Trophoblast cell (in vitro differentiated cells and primary cell): ENCODE measurements around the gene ALK.

Experiments used
- DNase-seq, 2 donors: peaks; one replicate each; pipeline ENCODE4 v3.0.0-alpha.2; 2016
- H2AFZ ChIP-seq: 2 replicates; pipeline ENCODE4 v1.6.1; 2013; ENCODE audit warnings: low read length, moderate library complexity, mild to moderate bottlenecking; ENCODE audit not compliant: insufficient read depth, poor library complexity
- H2AK5ac ChIP-seq: 2 replicates; pipeline ENCODE4 v1.6.1; 2013; ENCODE audit warnings: mild to moderate bottlenecking, low read length
- H2BK120ac ChIP-seq: 2 replicates; pipeline ENCODE4 v1.6.1; 2013; ENCODE audit warnings: low read length, mild to moderate bottlenecking, moderate library complexity; ENCODE audit not compliant: insufficient read depth, poor library complexity
- H2BK12ac ChIP-seq: 2 replicates; pipeline ENCODE4 v1.6.1; 2013; ENCODE audit warnings: mild to moderate bottlenecking, low read length, moderate library complexity
- H2BK5ac ChIP-seq: 2 replicates; pipeline ENCODE4 v1.6.1; 2013; ENCODE audit warnings: low read length, low read depth, moderate library complexity, mild to moderate bottlenecking; ENCODE audit not compliant: poor library complexity
- H3K14ac ChIP-seq: 2 replicates; pipeline ENCODE4 v1.6.1; 2013; ENCODE audit warnings: mild to moderate bottlenecking, low read length
- H3K18ac ChIP-seq: 2 replicates; pipeline ENCODE4 v1.6.1; 2013; ENCODE audit warnings: mild to moderate bottlenecking, low read length
- H3K23ac ChIP-seq: 2 replicates; pipeline ENCODE4 v1.6.1; 2013; ENCODE audit warnings: low read length
- H3K27ac ChIP-seq: 2 replicates; pipeline ENCODE4 v1.5.1; 2013; ENCODE audit warnings: low read depth, mild to moderate bottlenecking, inconsistent platforms, low read length, moderate library complexity
- H3K27me3 ChIP-seq: 2 replicates; pipeline ENCODE4 v1.6.1; 2013; ENCODE audit warnings: inconsistent platforms, mild to moderate bottlenecking, low read length, moderate library complexity; ENCODE audit not compliant: insufficient read depth
- H3K36me3 ChIP-seq, 2 experiments: 1 replicate in 1 of 2; 2 replicates in 1 of 2; pipeline ENCODE4 v1.6.1; 2013; ENCODE audit warnings: low read length in 2 of 2, mild to moderate bottlenecking in 2 of 2, moderate library complexity in 1 of 2; ENCODE audit not compliant: insufficient read depth in 2 of 2, control insufficient read depth in 1 of 2
- H3K4ac ChIP-seq: 2 replicates; pipeline ENCODE4 v1.6.1; 2013; ENCODE audit warnings: low read depth, mild to moderate bottlenecking, low read length, moderate library complexity
- H3K4me1 ChIP-seq, 2 experiments: 1 replicate in 1 of 2; 2 replicates in 1 of 2; pipeline ENCODE4 v1.6.1; 2013; ENCODE audit warnings: low read length in 2 of 2, mild to moderate bottlenecking in 2 of 2, moderate library complexity in 1 of 2; ENCODE audit not compliant: insufficient read depth in 2 of 2, control insufficient read depth in 1 of 2
- H3K4me2 ChIP-seq: 2 replicates; pipeline ENCODE4 v1.6.1; 2013; ENCODE audit warnings: inconsistent platforms, mild to moderate bottlenecking, low read length, moderate library complexity
- H3K4me3 ChIP-seq: 2 replicates; pipeline ENCODE4 v1.5.1; 2013; ENCODE audit warnings: mild to moderate bottlenecking, low read depth, low read length, inconsistent platforms
- H3K79me1 ChIP-seq: one replicate; pipeline ENCODE4 v1.6.1; 2013; ENCODE audit warnings: low read length
- H3K79me2 ChIP-seq: 2 replicates; pipeline ENCODE4 v1.6.1; 2013; ENCODE audit warnings: low read length, mild to moderate bottlenecking; ENCODE audit not compliant: control insufficient read depth, insufficient read depth, poor library complexity
- H3K9ac ChIP-seq: 2 replicates; pipeline ENCODE4 v1.6.1; 2013; ENCODE audit warnings: mild to moderate bottlenecking, low read length
- H3K9me3 ChIP-seq: 2 replicates; pipeline ENCODE4 v1.6.1; 2013; ENCODE audit warnings: low read depth, mild to moderate bottlenecking, control low read depth, inconsistent platforms, low read length; ENCODE audit not compliant: insufficient read depth
- H4K12ac ChIP-seq: 2 replicates; pipeline ENCODE4 v1.6.1; 2013; ENCODE audit warnings: low read depth, mild to moderate bottlenecking, low read length, moderate library complexity
- H4K8ac ChIP-seq: 2 replicates; pipeline ENCODE4 v1.6.1; 2013; ENCODE audit warnings: low read depth, mild to moderate bottlenecking, low read length, moderate library complexity
- H4K91ac ChIP-seq: one replicate; pipeline ENCODE4 v1.6.1; 2013; ENCODE audit warnings: low read depth, mild to moderate bottlenecking, low read length, moderate library complexity
- WGBS: extraction: QIAGEN DNeasy Blood & Tissue Kit; methylation state at CpG from one replicate; pipeline ENCODE4 v1.1.7; 2013; ENCODE audit warnings: missing lambda C conversion rate; ENCODE audit not compliant: insufficient read length, insufficient coverage; ENCODE audit errors: extremely low coverage; 5-methylcytosine and 5-hydroxymethylcytosine counted together

Gene ALK

GRCh38 chr2:29749843-29750242 lies 171.5 kb downstream of the ALK start:
- WGBS: no CpG with 5 or more reads among the region's 5 CpGs
- Histone ChIP-seq H3K4me2 (no peak overlapping the region), H3K79me1 (no peaks in the 10 kb centered on the region)

GRCh38 chr2:29749041-29749440 lies 172.3 kb downstream of the ALK start:
- Histone ChIP-seq H3K23ac (no peak overlapping the region), H3K4me1 (no peaks in the 10 kb centered on the region), H3K4ac (no peak overlapping the region), H2AK5ac (no peak overlapping the region), H3K9ac (no peak overlapping the region), H3K9me3 (no peaks in the 10 kb centered on the region), H4K91ac (no peak overlapping the region), H4K12ac (no peak overlapping the region), H3K18ac (no peak overlapping the region), H3K79me2 (no peaks in the 10 kb centered on the region), H4K8ac (no peak overlapping the region), H2BK5ac (no peak overlapping the region), H3K79me1 (no peaks in the 10 kb centered on the region), H3K4me2 (no peak overlapping the region), H2AFZ (no peak overlapping the region), H3K27me3 (no peaks in the 10 kb centered on the region), H3K14ac (no peak overlapping the region), H3K27ac (no peak overlapping the region), H2BK120ac (no peak overlapping the region), H2BK12ac (no peak overlapping the region), H3K4me3 (no peak overlapping the region), H3K36me3 (no peaks in the 10 kb centered on the region)
- no peak for DNase-seq
- no CpG with 5 or more reads among the region's 1 CpG for WGBS

More at GRCh38 chr2:29749843-29750242, 171.5 kb downstream of the ALK start:
- no peak overlapping the region for H3K14ac ChIP-seq
- no peak overlapping the region for H3K4me3 ChIP-seq
- no peak overlapping the region for H2BK120ac ChIP-seq
- no peaks in the 10 kb centered on the region for H3K27me3 ChIP-seq
- H4K12ac ChIP-seq: no peak overlapping the region
- H3K9ac ChIP-seq: no peak overlapping the region
- H3K18ac ChIP-seq: no peak overlapping the region
- H2BK12ac ChIP-seq: no peak overlapping the region
- H3K9me3 ChIP-seq: no peaks in the 10 kb centered on the region
- H3K4me1 ChIP-seq: no peaks in the 10 kb centered on the region
- H3K36me3 ChIP-seq: no peaks in the 10 kb centered on the region
- H2AFZ ChIP-seq: no peak overlapping the region
- no peak for DNase-seq
- no peak overlapping the region for H3K4ac ChIP-seq
- H3K27ac ChIP-seq: no peak overlapping the region
- H3K23ac ChIP-seq: no peak overlapping the region
- no peak overlapping the region for H2BK5ac ChIP-seq
- no peaks in the 10 kb centered on the region for H3K79me2 ChIP-seq
- no peak overlapping the region for H4K91ac ChIP-seq
- no peak overlapping the region for H4K8ac ChIP-seq
- no peak overlapping the region for H2AK5ac ChIP-seq

GRCh38 chr2:29747786-29748470 lies 173.5 kb downstream of the ALK start:
- no peaks in the 10 kb centered on the region for H3K27me3 ChIP-seq
- no peak overlapping the region for H3K4ac ChIP-seq
- peak; percentile 45 to 48 for DNase-seq
- H2BK5ac ChIP-seq: no peak overlapping the region
- H3K14ac ChIP-seq: no peak overlapping the region
- H2AK5ac ChIP-seq: no peak overlapping the region
- no peak overlapping the region for H4K12ac ChIP-seq
- no peak overlapping the region for H3K9ac ChIP-seq
- no peak overlapping the region for H3K23ac ChIP-seq
- no peak overlapping the region for H3K27ac ChIP-seq
- H3K79me1 ChIP-seq: no peaks in the 10 kb centered on the region
- no peaks in the 10 kb centered on the region for H3K9me3 ChIP-seq
- no peak overlapping the region for H2BK12ac ChIP-seq
- no peaks in the 10 kb centered on the region for H3K36me3 ChIP-seq
- no peaks in the 10 kb centered on the region for H3K79me2 ChIP-seq
- no peak overlapping the region for H4K8ac ChIP-seq
- WGBS: no CpG with 5 or more reads among the region's 3 CpGs
- H3K18ac ChIP-seq: no peak overlapping the region
- H3K4me1 ChIP-seq: no peaks in the 10 kb centered on the region
- no peak overlapping the region for H4K91ac ChIP-seq
- H3K4me3 ChIP-seq: no peak overlapping the region
- H2BK120ac ChIP-seq: no peak overlapping the region
- no peak overlapping the region for H2AFZ ChIP-seq
- H3K4me2 ChIP-seq: no peak overlapping the region

GRCh38 chr2:29744976-29745375 lies 176.4 kb downstream of the ALK start:
- Histone ChIP-seq H3K36me3 (no peaks in the 10 kb centered on the region), H3K9ac (no peak overlapping the region), H3K79me1 (no peaks in the 10 kb centered on the region), H3K4ac (no peak overlapping the region), H2AFZ (no peak overlapping the region), H3K27me3 (no peaks in the 10 kb centered on the region), H3K4me1 (no peaks in the 10 kb centered on the region), H2BK5ac (no peak overlapping the region), H3K14ac (no peak overlapping the region), H4K12ac (no peak overlapping the region), H3K79me2 (no peaks in the 10 kb centered on the region), H3K23ac (no peak overlapping the region), H3K9me3 (no peaks in the 10 kb centered on the region), H4K8ac (no peak overlapping the region), H2BK12ac (no peak overlapping the region), H3K18ac (no peak overlapping the region), H4K91ac (no peak overlapping the region), H3K4me3 (no peak overlapping the region), H3K4me2 (no peak overlapping the region), H2BK120ac (no peak overlapping the region), H2AK5ac (no peak overlapping the region), H3K27ac (no peak overlapping the region)
- no peak for DNase-seq
- no CpG with 5 or more reads among the region's 3 CpGs for WGBS
